ENCODE data around the gene SORCS2.

Gene SORCS2

GRCh38 chr4:7609316-7609715 lies 417.0 kb downstream of the SORCS2 start:
- no peak for DNase-seq

- DNase-seq, result no peak
Observed at GRCh38 chr4:7610022-7610670, 417.8 kb downstream of the SORCS2 start.

GRCh38 chr4:7610841-7611240 lies 418.5 kb downstream of the SORCS2 start:
- no peak for DNase-seq

GRCh38 chr4:7612311-7612897 lies 420.1 kb downstream of the SORCS2 start:
- no peak for DNase-seq

- no peak for DNase-seq
Observed at GRCh38 chr4:7614350-7614949, 422.1 kb downstream of the SORCS2 start.

- no peak for DNase-seq
Observed at GRCh38 chr4:7616193-7616592, 423.9 kb downstream of the SORCS2 start.

GRCh38 chr4:7618361-7618760 lies 426.0 kb downstream of the SORCS2 start:
- DNase-seq, result no peak

GRCh38 chr4:7620086-7620813 lies 427.9 kb downstream of the SORCS2 start:
- no peak for DNase-seq

GRCh38 chr4:7620814-7621176 lies 428.5 kb downstream of the SORCS2 start:
- no peak for DNase-seq

GRCh38 chr4:7621252-7622035 lies 429.1 kb downstream of the SORCS2 start:
- no peak for DNase-seq

GRCh38 chr4:7622371-7622770 lies 430.0 kb downstream of the SORCS2 start:
- DNase-seq, result no peak

- no peak for DNase-seq
Observed at GRCh38 chr4:7623468-7623867, 431.1 kb downstream of the SORCS2 start.

- no peak for DNase-seq
Observed at GRCh38 chr4:7624396-7624980, 432.1 kb downstream of the SORCS2 start.

GRCh38 chr4:7625071-7625470 lies 432.7 kb downstream of the SORCS2 start:
- DNase-seq, result no peak

GRCh38 chr4:7626531-7626930 lies 434.2 kb downstream of the SORCS2 start:
- no peak for DNase-seq

GRCh38 chr4:7627251-7628250 lies 435.2 kb downstream of the SORCS2 start:
- no peak for DNase-seq

- no peak for DNase-seq
Observed at GRCh38 chr4:7628432-7628831, 436.1 kb downstream of the SORCS2 start.

- no peak for DNase-seq
Observed at GRCh38 chr4:7629501-7630254, 437.3 kb downstream of the SORCS2 start.

- DNase-seq, result no peak
Observed at GRCh38 chr4:7630568-7631287, 438.4 kb downstream of the SORCS2 start.
